GM19035 (cell line): ENCODE data around the gene C1orf87.

Experiments used
- ATAC-seq: cut with Tn5 transposase; IDR thresholded peaks from one replicate; pipeline ENCODE4 v1.9.1; 2021; ENCODE audit not compliant: unreplicated experiment

The C1orf87 gene

GRCh38 chr1:60063561-60063960, 10.0 kb downstream of the C1orf87 start:
- ATAC-seq, result no peak

GRCh38 chr1:60059468-60059867, 14.1 kb downstream of the C1orf87 start:
- no peak for ATAC-seq

GRCh38 chr1:60055336-60055735, 18.2 kb downstream of the C1orf87 start:
- ATAC-seq, result no peak

GRCh38 chr1:60054374-60054773, 19.2 kb downstream of the C1orf87 start:
- ATAC-seq, result no peak

- no peak for ATAC-seq
These were observed 21.0 kb downstream of the C1orf87 start for GRCh38 chr1:60052601-60053000.

GRCh38 chr1:60051191-60051590, 22.4 kb downstream of the C1orf87 start:
- ATAC-seq, result no peak

- ATAC-seq, result no peak
These were observed 24.4 kb downstream of the C1orf87 start for GRCh38 chr1:60049188-60049587.

- ATAC-seq, result no peak
These were observed 28.7 kb downstream of the C1orf87 start for GRCh38 chr1:60044881-60045280.

- ATAC-seq, result no peak
These were observed 31.8 kb downstream of the C1orf87 start for GRCh38 chr1:60041783-60042182.

- ATAC-seq, result no peak
These were observed 35.9 kb downstream of the C1orf87 start for GRCh38 chr1:60037669-60038068.

GRCh38 chr1:60036856-60037460, 36.6 kb downstream of the C1orf87 start:
- ATAC-seq, result no peak

GRCh38 chr1:60035921-60036320, 37.6 kb downstream of the C1orf87 start:
- ATAC-seq, result no peak

GRCh38 chr1:60034999-60035398, 38.6 kb downstream of the C1orf87 start:
- no peak for ATAC-seq

- ATAC-seq, result no peak
These were observed 40.5 kb downstream of the C1orf87 start for GRCh38 chr1:60033066-60033465.

- ATAC-seq, result no peak
These were observed 42.4 kb downstream of the C1orf87 start for GRCh38 chr1:60031146-60031545.

- ATAC-seq, result no peak
These were observed 48.0 kb downstream of the C1orf87 start for GRCh38 chr1:60025552-60025951.

- no peak for ATAC-seq
These were observed 55.9 kb downstream of the C1orf87 start for GRCh38 chr1:60017508-60018205.

- no peak for ATAC-seq
These were observed 62.9 kb downstream of the C1orf87 start for GRCh38 chr1:60010690-60011089.

GRCh38 chr1:60008500-60008899, 65.1 kb downstream of the C1orf87 start:
- ATAC-seq, result no peak

- no peak for ATAC-seq
These were observed 72.9 kb downstream of the C1orf87 start for GRCh38 chr1:60000625-60001024.

GRCh38 chr1:59999746-60000145, 73.8 kb downstream of the C1orf87 start:
- ATAC-seq, result no peak

GRCh38 chr1:59999006-59999405, 74.6 kb downstream of the C1orf87 start:
- no peak for ATAC-seq
